ENCODE data around the gene PYGO2.

Gene PYGO2

DNA sequence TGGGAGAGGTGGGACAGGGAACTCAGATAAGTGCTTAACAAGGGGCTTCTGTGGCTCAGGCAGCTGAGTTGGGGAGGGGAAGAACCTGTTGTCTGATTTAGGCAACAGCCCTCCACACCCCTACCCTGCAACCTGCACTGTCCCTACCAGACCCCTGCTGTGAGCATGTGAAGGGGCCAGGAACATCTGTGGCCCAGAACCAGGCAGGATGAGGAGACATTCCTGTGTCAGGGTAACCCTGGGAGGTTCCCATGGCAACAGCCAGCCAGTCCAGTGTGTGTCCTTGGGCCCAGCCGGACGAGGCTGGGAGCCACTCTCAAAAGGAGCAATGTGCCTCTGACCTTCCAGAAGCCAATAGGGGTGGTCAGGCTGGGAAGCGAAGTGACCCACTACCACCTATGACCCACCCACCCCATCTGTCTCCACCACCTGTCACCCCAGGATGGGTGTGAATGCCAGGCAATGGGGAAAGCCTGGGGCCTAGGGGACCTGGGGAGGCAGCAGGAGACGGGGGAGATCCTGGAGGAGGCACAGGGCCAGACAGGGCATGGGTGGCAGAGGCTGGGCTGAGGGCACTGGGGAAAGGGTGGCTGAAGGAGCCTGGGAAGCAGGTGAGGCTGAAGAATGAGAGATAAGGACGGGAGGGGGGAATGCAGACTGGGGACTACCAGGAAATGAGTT, 20.1 kb downstream of the PYGO2 start:
- TF ChIP-seq FOXP2 (optimal IDR thresholded peaks at IDR 0.05; ENCODE audit: control extremely low read depth, extremely low read length, insufficient read depth) = no peak
- TF ChIP-seq POLR2AphosphoS5 (IDR thresholded peaks at IDR 0.05; ENCODE audit: borderline replicate concordance, low read depth, low read length) = no peak
- TF ChIP-seq EZH2 (IDR thresholded peaks at IDR 0.05) = no peak
- Histone ChIP-seq H3K27ac (peak overlapping the region; percentile 90), H3K36me3 (ENCODE audit: insufficient read depth, low read length) (no peaks in the 10 kb centered on the region), H3K4me3 (no peak overlapping the region), H3K9ac (ENCODE audit: insufficient read length) (no peak overlapping the region), H3K9me3 (ENCODE audit: low read depth, low read length) (no peaks in the 10 kb centered on the region)
- DNase-seq (ENCODE audit: low read depth, low spot score) = no peak

GRCh38 chr1:154940651-154941194, 20.9 kb downstream of the PYGO2 start:
- TF ChIP-seq POLR2AphosphoS5 (IDR thresholded peaks at IDR 0.05; ENCODE audit: borderline replicate concordance, low read depth, low read length) (peak; percentile 34; the same call in 1 of the 2 replicates), FOXP2 (optimal IDR thresholded peaks at IDR 0.05; ENCODE audit: control extremely low read depth, extremely low read length, insufficient read depth) (no peak), EZH2 (IDR thresholded peaks at IDR 0.05) (no peak)
- peak; percentile 79 for DNase-seq (ENCODE audit: low read depth, low spot score)
- H3K36me3 ChIP-seq (ENCODE audit: insufficient read depth, low read length) = no peaks in the 10 kb centered on the region
- H3K9ac ChIP-seq (ENCODE audit: insufficient read length) = peak overlapping the region; percentile 34
- H3K27ac ChIP-seq = peak overlapping the region; percentile 90
- peak overlapping the region; percentile 64 for H3K4me3 ChIP-seq
- no peaks in the 10 kb centered on the region for H3K9me3 ChIP-seq (ENCODE audit: low read depth, low read length)

GRCh38 chr1:154940213-154940560, 21.4 kb downstream of the PYGO2 start:
- no peaks in the 10 kb centered on the region for H3K9me3 ChIP-seq (ENCODE audit: low read depth, low read length)
- no peak overlapping the region for H3K9ac ChIP-seq (ENCODE audit: insufficient read length)
- TF ChIP-seq POLR2AphosphoS5 (IDR thresholded peaks at IDR 0.05; ENCODE audit: borderline replicate concordance, low read depth, low read length) = no peak
- TF ChIP-seq FOXP2 (optimal IDR thresholded peaks at IDR 0.05; ENCODE audit: control extremely low read depth, extremely low read length, insufficient read depth) = no peak
- no peak for TF ChIP-seq EZH2 (IDR thresholded peaks at IDR 0.05)
- DNase-seq (ENCODE audit: low read depth, low spot score) = no peak
- no peaks in the 10 kb centered on the region for H3K36me3 ChIP-seq (ENCODE audit: insufficient read depth, low read length)
- H3K27ac ChIP-seq = peak overlapping the region; percentile 90
- peak overlapping the region; percentile 64 for H3K4me3 ChIP-seq

- H3K27ac ChIP-seq = peak overlapping the region; percentile 99; the same call in 1 of the 2 replicates
- TF ChIP-seq FOXP2 (optimal IDR thresholded peaks at IDR 0.05; ENCODE audit: control extremely low read depth, extremely low read length, insufficient read depth) (no peak), POLR2AphosphoS5 (IDR thresholded peaks at IDR 0.05; ENCODE audit: borderline replicate concordance, low read depth, low read length) (no peak), EZH2 (IDR thresholded peaks at IDR 0.05) (no peak)
- H3K4me3 ChIP-seq = no peak overlapping the region
- no peaks in the 10 kb centered on the region for H3K36me3 ChIP-seq (ENCODE audit: insufficient read depth, low read length)
- DNase-seq (ENCODE audit: low read depth, low spot score) = no peak
- H3K9me3 ChIP-seq (ENCODE audit: low read depth, low read length) = no peaks in the 10 kb centered on the region
- H3K9ac ChIP-seq (ENCODE audit: insufficient read length) = no peak overlapping the region
These were observed 22.8 kb downstream of the PYGO2 start for GRCh38 chr1:154938604-154939399.

GRCh38 chr1:154937988-154938386, 23.6 kb downstream of the PYGO2 start:
- DNase-seq (ENCODE audit: low read depth, low spot score) = no peak
- Histone ChIP-seq H3K27ac (peak overlapping the region; percentile 99), H3K9ac (ENCODE audit: insufficient read length) (peak overlapping the region; percentile 99), H3K9me3 (ENCODE audit: low read depth, low read length) (no peaks in the 10 kb centered on the region), H3K4me3 (peak overlapping the region; percentile 98), H3K36me3 (ENCODE audit: insufficient read depth, low read length) (no peaks in the 10 kb centered on the region)
- TF ChIP-seq POLR2AphosphoS5 (IDR thresholded peaks at IDR 0.05; ENCODE audit: borderline replicate concordance, low read depth, low read length) (no peak), FOXP2 (optimal IDR thresholded peaks at IDR 0.05; ENCODE audit: control extremely low read depth, extremely low read length, insufficient read depth) (no peak), EZH2 (IDR thresholded peaks at IDR 0.05) (no peak)

DNA sequence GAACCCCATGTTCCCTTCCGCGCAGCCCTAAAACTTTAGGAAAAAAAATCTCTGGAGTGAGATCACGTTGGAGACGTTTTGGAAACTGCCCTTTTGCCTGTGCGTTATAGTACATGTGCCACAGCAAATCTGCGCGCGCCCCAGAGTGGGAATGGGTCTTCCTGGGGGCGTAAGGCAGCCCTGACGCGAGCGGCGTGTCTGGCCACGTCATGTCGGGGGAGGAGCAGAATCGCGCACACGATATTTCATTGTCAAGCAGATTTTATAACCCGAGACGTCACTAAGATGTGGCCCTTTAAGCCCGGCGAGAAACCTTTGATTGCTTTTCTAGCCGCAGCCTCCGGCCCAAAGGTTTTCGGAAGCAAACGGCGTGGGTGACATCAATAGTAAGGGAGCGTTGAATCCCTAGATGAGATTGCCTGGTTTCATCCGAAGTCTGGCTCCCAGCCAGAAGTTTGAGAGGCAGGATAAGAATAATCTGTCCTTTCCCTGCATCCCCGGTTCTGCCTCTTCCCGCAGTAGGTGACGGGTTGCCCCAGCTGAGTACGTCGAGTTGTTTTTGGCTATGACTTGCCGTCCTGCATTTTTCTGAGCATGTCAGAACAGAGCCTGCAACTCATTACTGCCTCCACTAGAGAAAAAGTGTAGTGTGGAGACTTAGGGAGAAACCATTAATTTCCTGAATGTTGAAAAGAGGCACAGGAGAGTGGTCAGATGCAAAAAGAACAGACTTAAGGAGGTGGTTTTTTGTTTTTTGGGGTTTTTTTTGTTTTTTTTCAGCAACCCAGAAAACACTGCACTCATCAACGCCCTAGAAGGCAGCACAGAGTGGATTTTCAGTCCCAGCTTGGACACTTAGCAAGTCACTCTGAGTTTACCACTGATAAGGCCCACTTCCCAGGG, 24.2 kb downstream of the PYGO2 start:
- peak overlapping the region; percentile 99 for H3K9ac ChIP-seq (ENCODE audit: insufficient read length)
- no peaks in the 10 kb centered on the region for H3K36me3 ChIP-seq (ENCODE audit: insufficient read depth, low read length)
- no peak for TF ChIP-seq EZH2 (IDR thresholded peaks at IDR 0.05)
- TF ChIP-seq POLR2AphosphoS5 (IDR thresholded peaks at IDR 0.05; ENCODE audit: borderline replicate concordance, low read depth, low read length) = peak; percentile 73
- H3K27ac ChIP-seq = peak overlapping the region; percentile 99
- peak overlapping the region; percentile 98 for H3K4me3 ChIP-seq
- DNase-seq (ENCODE audit: low read depth, low spot score) = peak; percentile 85
- no peaks in the 10 kb centered on the region for H3K9me3 ChIP-seq (ENCODE audit: low read depth, low read length)

- Histone ChIP-seq H3K36me3 (ENCODE audit: insufficient read depth, low read length) (no peaks in the 10 kb centered on the region), H3K27ac (peak within 1 kb of the TSS; percentile 99), H3K9ac (ENCODE audit: insufficient read length) (peak within 1 kb of the TSS; percentile 99), H3K4me3 (peak within 1 kb of the TSS; percentile 98), H3K9me3 (ENCODE audit: low read depth, low read length) (no peaks in the 10 kb centered on the region)
- TF ChIP-seq EZH2 (IDR thresholded peaks at IDR 0.05) = no peak
- TF ChIP-seq POLR2AphosphoS5 (IDR thresholded peaks at IDR 0.05; ENCODE audit: borderline replicate concordance, low read depth, low read length) = peak; percentile 78
- TF ChIP-seq FOXP2 (optimal IDR thresholded peaks at IDR 0.05; ENCODE audit: control extremely low read depth, extremely low read length, insufficient read depth) = no peak
- peak; percentile 90 for DNase-seq (ENCODE audit: low read depth, low spot score)
These were observed 25.0 kb downstream of the PYGO2 start, which contains the start of gene PMVK for GRCh38 chr1:154936555-154937084. Gene PMVK (minus strand): TSS chr1:154936719. CDS start chr1:154936685, 34 bp downstream.

Data from SK-N-MC (cell line).